ENCODE results near the gene GCAT. TPM values are rescaled to one million over a fixed set of nuclear protein-coding genes. Genes with fewer than 3 reads are reported as not detected.

GCAT gene
- total and polyA plus RNA-seq, 2 of the 13 experiments (the other 11 are each of a cell fraction or from before 2014, with no cell fraction given), result 28.0 to 50.3 TPM

GRCh38 chr22:37817705-37818408 is 10.1 kb downstream of the GCAT start (continued):
- TF ChIP-seq ZNF460 (CRISPR knock-in tag; IDR thresholded peaks at IDR 0.05; ENCODE audit: borderline replicate concordance) (peak; percentile 69; the same call in 1 of the 2 replicates), ZHX1 (CRISPR knock-in tag; IDR thresholded peaks at IDR 0.05; ENCODE audit: low read depth) (peak; percentile 92), ZNF563 (CRISPR knock-in tag; IDR thresholded peaks at IDR 0.05) (peak; percentile 61; the same call in 1 of the 2 replicates), ZNF256 (CRISPR knock-in tag; conservative IDR thresholded peaks at IDR 0.05) (no peak; the same call in 1 of the 2 replicates), HMGXB4 (CRISPR knock-in tag; IDR thresholded peaks at IDR 0.05; ENCODE audit: borderline replicate concordance in 1 of 2, low read depth in 1 of 2) (peak; percentile 81 to 84; a peak in 3 of 4 replicates), ZNF292 (CRISPR knock-in tag; IDR thresholded peaks at IDR 0.05; ENCODE audit: borderline replicate concordance, low read depth) (peak; percentile 62; the same call in 1 of the 2 replicates), SKI (IDR thresholded peaks at IDR 0.05; ENCODE audit: partially characterized antibody) (peak; percentile 93), ZKSCAN1 (IDR thresholded peaks at IDR 0.05; ENCODE audit: low read length) (no peak), ZNF251 (CRISPR knock-in tag; IDR thresholded peaks at IDR 0.05) (no peak), AHDC1 (CRISPR knock-in tag; IDR thresholded peaks at IDR 0.05; ENCODE audit: borderline replicate concordance) (peak; percentile 38; the same call in 1 of the 2 replicates), KDM4B (CRISPR knock-in tag; IDR thresholded peaks at IDR 0.05) (no peak), E2F2 (CRISPR knock-in tag; IDR thresholded peaks at IDR 0.05; ENCODE audit: borderline replicate concordance) (0 out of 2 replicates have a peak, but pooled peaks have one; percentile 53), HOXD1 (CRISPR knock-in tag; IDR thresholded peaks at IDR 0.05) (peak; percentile 86), ZNF570 (CRISPR knock-in tag; IDR thresholded peaks at IDR 0.05; ENCODE audit: borderline replicate concordance) (no peak), MAF1 (CRISPR knock-in tag; IDR thresholded peaks at IDR 0.05; ENCODE audit: borderline replicate concordance) (peak; percentile 51; the same call in 1 of the 2 replicates)
